HG03521 (cell line): Measurements from ENCODE around the gene ACOT11.

Experiments
- ATAC-seq: cut with Tn5 transposase; IDR thresholded peaks from one replicate; pipeline ENCODE4 v1.9.1; 2021; ENCODE audit warnings: mild to moderate bottlenecking, moderate library complexity; ENCODE audit not compliant: unreplicated experiment

ACOT11 gene

GRCh38 chr1:54559771-54560231, 11.8 kb downstream of the ACOT11 start:
- no peak for ATAC-seq

DNA sequence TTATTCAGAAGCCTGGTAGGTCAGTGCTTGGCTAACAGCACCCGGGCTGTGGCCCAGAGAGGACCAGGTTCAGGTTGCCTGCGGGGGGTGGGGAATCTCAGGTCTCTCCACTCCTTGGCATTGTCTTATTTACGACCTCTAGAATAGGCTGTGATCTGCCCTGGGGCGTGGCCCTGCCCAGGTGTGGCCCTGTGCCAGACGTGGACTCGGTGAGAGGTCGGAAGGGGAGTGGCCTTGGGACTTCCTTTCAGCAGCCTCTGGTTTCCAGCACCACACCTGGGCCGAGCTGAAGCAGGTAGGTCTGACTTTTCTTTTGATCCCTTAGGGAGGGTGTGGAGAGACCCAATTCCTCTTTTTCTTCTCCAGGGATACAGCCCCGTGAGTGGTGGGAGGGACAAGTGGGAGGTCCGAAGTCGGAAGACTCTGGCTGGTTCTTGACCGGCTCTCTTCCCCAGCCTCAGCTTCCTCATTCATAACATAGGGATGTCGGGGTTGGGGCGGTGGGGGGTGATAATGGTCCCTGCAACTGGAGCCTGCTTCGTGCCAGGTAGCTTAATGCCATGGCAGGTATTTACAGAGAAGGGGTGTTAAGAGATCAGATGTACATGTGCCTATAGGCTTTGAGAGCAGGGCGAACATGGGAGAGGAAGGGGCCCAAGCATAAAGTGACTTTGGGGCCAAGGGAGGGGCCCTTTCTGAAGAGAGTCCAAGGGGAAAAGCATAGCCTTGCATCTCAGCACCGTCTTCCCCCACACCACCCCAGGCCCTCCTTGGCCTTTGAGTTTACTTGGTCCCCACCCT, 16.5 kb downstream of the ACOT11 start:
- no peak for ATAC-seq

DNA sequence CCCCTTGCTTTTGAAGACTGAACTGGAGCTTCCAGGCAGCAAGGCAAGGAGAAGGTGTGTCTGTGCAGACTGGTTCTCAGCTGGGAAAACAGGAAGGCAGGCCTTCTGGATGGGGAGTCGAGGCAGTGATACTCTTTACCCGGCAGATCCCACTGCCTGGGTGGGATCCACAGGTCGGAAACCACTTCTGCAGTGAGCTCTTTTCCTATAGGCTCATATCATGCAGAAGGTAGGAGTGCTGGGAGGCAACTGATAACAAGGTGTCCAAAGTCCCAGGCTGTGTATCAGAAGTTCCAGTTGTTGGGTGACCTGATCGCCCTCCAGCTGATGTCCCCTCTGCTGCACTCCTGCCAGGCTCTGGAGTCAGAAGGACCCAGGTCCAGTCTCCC, 17.1 kb downstream of the ACOT11 start:
- no peak for ATAC-seq

DNA sequence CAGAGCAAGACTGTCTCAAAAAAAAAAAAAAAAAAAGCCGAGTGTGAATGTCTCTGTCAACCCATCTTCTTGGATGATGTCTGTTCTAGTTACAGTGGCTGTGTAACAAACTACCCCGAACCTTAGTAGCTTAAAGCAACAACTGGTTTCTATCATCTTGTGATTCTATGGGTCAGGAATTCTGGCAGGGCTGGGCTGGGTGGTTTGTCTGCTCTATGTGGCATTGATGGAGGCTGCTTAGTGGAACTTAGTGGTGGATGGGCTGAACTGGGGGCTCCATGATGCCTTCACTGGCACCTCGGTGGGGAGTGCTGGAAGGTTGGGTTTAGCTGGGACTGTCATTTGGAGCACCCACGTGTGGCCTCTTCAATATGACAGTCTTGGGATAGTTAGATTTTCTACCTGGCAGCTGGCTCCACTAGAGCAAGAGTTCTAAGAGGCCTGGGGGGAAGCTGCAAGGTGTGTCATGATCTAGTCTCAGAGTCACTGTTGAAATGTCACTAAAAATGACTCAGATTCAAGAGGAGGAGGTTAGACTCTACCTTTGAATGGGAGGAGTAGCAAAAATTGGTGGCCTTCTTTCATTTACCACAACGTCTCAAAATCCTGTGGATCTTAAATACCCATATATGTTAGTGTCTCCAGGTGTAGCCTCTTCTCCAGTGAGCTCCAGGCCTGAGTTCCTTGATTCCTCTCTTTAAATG, 18.6 kb downstream of the ACOT11 start:
- no peak for ATAC-seq

DNA sequence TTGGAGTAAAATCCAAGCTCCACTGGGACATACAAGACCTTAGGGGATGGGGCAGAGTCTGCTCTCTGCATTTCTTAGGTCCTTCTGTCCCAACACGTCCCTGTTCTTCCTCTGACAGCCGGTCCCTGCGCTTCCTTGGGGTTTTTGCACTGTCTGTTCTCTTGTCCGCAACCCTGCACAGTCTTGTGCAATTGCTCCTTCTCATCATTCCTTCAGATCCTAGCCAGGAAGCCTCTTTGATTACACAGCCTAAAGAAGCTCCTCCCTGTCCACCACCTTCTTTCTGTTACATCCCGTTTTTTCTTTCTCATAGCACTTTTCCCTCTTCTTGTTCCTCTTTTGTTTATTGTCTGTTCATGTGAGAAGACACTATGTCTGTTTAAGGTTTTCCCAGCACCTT, 19.9 kb downstream of the ACOT11 start:
- no peak for ATAC-seq

DNA sequence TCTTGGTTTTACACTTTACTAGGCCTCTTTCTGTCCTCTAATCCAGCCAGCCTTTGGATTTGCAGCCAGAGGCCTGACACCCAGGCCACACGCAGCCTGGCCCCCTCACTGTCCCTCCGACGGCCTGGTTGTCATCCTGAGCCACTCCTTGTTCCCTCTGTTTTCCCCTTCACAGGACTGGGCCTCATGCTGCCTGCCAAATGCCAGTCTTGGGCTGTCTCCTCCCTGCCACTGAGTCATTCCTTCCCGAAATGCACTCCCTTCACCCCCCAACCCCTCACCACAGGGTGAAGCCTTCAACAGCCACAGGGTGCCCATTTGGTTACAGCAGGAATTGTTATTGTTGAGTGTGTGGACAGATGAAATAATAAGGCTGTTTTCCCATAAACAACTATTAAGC, 21.3 kb downstream of the ACOT11 start:
- ATAC-seq, result no peak

DNA sequence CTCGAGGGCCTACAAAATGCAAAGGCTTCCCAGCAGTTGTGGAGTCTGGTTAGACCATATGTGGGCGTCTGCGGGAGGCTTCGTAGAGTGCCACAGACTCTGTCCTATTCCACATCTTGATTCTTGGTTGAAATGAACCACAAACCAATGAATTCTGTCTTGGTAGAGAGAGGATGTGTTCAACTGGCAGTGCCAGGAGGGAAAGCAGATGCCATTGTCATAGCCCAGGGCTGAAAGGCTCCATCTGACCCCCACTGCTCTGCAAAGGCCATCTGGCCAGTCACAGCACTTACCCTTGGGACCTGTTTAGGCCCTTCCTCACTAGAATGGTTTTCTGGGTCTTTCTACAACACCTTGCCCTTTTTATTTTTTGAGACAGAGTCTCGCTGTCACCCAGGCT, 22.1 kb downstream of the ACOT11 start:
- no peak for ATAC-seq

- no peak for ATAC-seq
These were observed 23.3 kb downstream of the ACOT11 start for GRCh38 chr1:54571326-54571725.

DNA sequence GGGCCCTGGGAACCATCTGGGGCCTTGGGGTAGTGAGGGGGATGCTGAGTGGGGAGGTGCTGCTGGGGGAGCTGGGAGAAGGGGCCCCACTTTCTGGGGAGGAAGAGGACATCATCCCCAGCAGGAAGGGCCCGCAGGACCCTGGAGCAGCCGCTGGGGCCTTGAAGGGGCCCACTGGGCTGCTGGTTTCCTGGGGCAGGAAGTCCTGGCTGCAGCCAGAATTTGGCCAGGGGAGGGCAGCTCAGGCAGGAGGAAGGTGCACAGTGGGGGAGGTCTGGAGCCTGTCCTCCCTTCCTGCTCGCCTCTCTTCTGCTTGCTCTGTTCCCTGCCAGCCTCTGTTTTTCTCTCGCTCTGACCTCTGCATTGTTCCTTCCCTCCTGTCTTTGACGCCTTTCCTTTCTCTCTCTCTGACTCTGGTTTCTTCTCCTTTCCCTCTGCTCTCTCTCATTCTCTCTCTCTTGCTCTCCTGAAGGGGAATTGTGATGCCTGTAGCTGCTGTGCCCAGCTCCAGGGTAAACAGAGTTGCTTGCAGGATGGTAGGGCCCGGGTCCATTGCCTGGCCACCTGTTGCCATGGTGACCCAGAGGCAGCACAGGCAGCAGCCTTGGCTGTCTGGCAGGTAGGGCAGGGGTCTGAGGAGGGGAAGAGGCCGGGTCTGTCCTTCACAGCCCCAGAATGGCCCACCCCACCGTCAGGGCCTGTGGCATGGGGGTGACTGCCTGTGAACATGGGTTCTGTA, 23.9 kb downstream of the ACOT11 start:
- ATAC-seq, result no peak

DNA sequence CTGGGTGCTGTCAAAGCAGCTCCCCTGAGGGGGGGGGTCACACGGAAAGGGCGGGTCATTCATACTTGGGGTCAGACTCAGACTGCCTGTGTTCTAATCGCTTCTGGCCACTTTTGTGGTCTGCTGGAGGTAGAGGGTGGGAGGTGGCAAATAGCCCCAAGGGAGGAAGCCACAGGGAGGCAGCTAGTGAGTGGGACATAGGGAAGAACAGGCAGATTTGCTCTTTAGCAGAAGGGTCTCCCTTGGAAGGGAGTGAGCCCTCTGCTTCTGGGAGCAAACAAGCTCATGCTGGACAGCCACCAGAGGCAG, 24.5 kb downstream of the ACOT11 start:
- no peak for ATAC-seq

DNA sequence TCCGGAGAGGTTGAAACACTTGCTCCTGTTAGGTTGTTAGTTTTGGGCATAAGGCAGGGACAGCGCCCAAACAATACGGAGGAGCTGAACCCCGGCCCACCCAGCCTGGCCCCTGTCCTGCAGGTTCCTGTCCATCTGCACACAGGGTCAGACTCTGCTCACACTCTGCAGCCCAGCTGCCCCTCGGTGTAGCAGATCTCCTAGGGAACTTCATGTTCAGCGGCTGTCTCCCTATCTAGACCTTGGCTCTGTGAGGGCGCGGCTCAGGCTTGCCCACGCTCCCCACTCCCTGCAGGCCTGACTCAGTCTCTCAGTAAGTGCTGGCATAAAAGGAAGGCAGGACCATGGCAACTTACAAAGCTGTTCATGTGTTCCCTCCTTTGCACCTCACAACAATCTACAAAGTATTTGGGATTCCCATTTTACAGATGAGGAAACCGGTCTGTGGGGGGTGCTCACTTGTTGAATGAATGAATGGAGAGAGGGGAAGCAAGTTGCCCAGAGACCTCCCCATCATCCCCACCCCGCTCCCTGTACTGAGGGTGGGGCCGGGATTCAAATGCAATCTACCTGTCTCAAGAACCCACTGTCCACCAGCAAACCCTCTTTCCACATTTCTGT, 26.2 kb downstream of the ACOT11 start:
- ATAC-seq, result no peak

- no peak for ATAC-seq
These were observed 27.1 kb downstream of the ACOT11 start for GRCh38 chr1:54575161-54575560.

DNA sequence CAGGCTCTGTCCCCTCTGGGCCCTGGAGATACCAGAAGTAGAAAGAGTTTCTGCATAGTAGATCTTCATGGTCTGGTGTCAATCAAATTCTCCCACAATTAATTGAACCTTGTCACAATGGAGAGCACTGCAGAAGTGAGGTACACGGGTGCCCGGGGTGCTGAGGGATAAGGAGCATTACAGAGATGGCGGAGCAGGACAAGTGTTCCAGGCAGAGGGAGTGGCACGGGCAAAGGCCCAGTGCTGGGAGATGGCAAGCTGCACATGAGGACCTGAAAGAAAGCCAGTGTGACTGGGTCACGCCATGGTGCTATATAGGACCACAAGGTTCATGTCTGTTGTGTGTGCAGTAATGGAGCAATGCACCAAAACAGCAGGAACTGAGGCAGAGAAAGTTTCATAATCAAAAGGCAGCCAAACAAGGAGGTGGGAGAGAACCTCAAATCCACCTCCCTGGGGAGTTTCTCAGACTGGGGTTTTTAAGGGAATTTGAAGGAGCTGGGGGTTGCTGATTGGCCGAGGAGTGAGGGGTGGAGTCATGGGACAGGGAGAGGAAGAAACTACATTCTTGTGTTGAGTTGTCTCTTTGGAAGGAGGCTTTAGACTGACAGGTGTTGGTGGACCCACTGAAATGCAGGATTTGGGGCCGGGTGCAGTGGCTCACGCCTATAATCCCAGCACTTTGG, 27.7 kb downstream of the ACOT11 start:
- no peak for ATAC-seq

- ATAC-seq, result no peak
These were observed 29.6 kb downstream of the ACOT11 start for GRCh38 chr1:54577612-54578011.

DNA sequence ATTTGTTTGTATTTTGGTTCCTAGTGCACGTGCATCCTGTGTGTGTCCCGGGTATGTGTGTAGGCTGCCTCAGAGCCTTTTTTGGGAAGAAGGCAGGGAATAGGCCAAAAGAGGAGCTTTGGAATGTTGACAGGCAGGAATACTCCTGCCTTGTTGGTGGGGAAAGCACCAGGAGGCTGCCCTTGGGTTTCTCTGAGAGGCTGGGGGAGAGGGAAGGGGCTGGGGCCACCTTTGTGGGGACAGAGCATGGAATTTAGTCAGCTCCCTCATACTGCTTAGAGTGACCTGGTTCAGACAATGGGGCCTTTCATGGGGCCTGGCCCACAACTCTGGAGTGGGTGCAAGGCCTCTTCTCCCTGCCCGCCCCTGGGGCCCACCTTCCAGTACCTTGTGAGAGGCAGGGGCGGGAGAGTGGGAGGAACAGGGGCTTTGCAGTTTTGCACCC, 31.3 kb downstream of the ACOT11 start:
- ATAC-seq, result no peak

GRCh38 chr1:54580856-54581550, 33.0 kb downstream of the ACOT11 start:
- no peak for ATAC-seq

- no peak for ATAC-seq
These were observed 33.6 kb downstream of the ACOT11 start for GRCh38 chr1:54581621-54582035.

DNA sequence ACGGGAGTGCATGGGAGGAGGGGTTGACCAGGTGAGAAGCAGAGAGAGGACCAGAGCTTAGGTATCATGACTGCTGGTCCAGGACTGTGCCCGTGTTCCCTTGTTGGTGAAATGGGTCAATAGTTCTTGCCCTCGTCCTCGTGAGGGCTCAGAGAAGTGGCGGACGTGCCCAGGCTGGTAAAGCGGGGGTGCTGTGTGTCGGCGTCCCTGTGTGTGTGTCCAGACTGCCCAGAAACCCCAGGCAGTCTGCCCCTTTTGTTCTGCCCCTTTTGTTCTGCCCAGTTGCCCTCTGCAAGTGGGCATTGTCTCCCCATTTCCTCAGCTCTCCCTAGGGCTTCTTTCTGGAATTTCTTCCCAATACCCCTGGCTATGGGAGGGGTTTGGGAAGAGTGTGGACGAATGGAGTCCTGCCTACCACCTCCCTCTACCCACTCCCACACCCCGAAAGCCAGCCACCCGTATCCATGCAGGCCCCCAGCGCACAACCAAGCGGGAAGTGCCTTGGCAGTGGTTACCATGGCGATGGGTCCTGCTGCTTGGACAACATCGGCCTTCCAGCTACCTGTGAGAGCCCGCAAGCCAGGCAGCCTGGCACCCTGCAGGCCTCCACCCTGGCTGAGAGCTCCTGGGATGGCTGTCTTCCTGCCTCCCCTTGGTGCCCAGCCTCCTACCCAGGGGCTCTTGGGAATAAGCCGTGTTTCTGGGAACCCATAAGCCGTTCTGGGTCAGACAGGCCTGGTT, 34.7 kb downstream of the ACOT11 start:
- ATAC-seq, result no peak

- ATAC-seq, result no peak
These were observed 35.3 kb downstream of the ACOT11 start for GRCh38 chr1:54583307-54583686.

DNA sequence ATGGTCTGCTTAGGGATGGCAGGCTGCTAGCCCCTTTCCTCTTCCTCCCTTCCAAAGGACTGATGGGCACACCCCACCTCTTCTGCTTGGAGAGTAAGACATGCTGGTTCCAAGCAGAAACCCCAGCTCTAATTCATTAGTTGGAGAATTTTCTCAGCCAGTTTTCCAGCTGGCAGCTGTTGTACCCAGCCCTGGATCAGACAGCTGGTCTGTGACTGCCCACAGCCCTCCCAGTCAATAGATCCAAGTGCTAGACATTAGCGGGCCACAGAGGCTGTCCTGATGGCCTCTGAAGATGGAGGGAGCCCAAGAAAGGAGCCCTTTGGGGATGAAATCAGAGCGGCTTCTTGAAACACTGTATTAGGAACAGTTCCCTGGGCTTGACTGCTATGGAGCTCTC, 35.8 kb downstream of the ACOT11 start:
- no peak for ATAC-seq
